Left renal cortex interstitium (tissue), 4 donors: ENCODE results near the gene PDE12. TPM values are rescaled to one million over a fixed set of nuclear protein-coding genes. Genes with fewer than 3 reads are reported as not detected.

Experiments
- DNase-seq, 4 donors: peaks; one replicate each; pipeline ENCODE4 v3.0.0-alpha.2; 2013; ENCODE audit warnings: low read depth in 4 of 4, low spot score in 2 of 4, missing footprints in 1 of 4
- polyA plus RNA-seq, 4 donors: library from polyadenylated mRNA; unstranded; fragments of 120-200 nt; gene quantifications; one replicate each; pipeline ENCODE4 v1.2.1, GENCODE V29; 2013; ENCODE audit not compliant: insufficient read length in 4 of 4

PDE12 gene, protein sequence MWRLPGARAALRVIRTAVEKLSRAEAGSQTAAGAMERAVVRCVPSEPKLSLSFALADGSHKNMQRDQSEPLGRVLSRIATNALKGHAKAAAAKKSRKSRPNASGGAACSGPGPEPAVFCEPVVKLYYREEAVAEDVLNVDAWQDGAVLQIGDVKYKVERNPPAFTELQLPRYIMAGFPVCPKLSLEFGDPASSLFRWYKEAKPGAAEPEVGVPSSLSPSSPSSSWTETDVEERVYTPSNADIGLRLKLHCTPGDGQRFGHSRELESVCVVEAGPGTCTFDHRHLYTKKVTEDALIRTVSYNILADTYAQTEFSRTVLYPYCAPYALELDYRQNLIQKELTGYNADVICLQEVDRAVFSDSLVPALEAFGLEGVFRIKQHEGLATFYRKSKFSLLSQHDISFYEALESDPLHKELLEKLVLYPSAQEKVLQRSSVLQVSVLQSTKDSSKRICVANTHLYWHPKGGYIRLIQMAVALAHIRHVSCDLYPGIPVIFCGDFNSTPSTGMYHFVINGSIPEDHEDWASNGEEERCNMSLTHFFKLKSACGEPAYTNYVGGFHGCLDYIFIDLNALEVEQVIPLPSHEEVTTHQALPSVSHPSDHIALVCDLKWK
- 10 to 100 TPM; 11.9 to 14.5 (median 13.7) TPM for polyA plus RNA-seq

- peak; percentile 83 to 98 (median 88) for DNase-seq
Measured at GRCh38 chr3:57555738-57556458, at the start of gene PDE12. TSS of gene PDE12 (plus strand) at chr3:57556274. CDS start at chr3:57556380, 106 bp downstream.

DNA sequence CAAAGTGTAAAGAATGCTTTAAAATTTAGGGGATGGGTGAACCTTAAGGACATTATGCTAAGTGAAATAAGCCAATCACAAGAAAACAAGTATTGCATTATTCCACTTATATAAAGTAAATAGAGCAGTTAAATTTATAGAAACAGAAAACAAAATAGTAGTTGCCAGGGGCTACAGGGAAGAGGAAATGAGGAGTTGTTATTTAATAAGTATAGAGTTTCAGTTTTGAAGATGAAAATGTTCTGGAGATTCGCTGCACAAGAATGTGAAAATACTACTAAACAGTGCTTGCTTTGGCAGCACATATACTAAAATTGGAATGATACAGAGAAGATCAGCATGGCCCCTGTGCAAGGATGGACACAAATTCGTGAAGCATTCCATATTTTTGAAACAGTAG lies 43.9 kb upstream of the PDE12 start:
- DNase-seq, result no peak

- DNase-seq, result no peak
Measured at GRCh38 chr3:57518276-57518915, 37.7 kb upstream of the PDE12 start.

- DNase-seq, result no peak
Measured at GRCh38 chr3:57530071-57530608, 25.9 kb upstream of the PDE12 start.

GRCh38 chr3:57538465-57538864 lies 17.6 kb upstream of the PDE12 start:
- no peak for DNase-seq

GRCh38 chr3:57544181-57545125 lies 11.6 kb upstream of the PDE12 start, which contains the start of gene DNAH12:
TSS of gene DNAH12 (minus strand) at chr3:57544344. CDS start at chr3:57542870, 1,474 bp downstream.
- DNase-seq, result peak; percentile 76 to 87 (median 82)

GRCh38 chr3:57545636-57546268 lies 10.3 kb upstream of the PDE12 start:
- no peak for DNase-seq

- no peak for DNase-seq
Measured at GRCh38 chr3:57546616-57547015, 9.5 kb upstream of the PDE12 start.

- DNase-seq, result no peak
Measured at GRCh38 chr3:57555306-57555705, 768 bp upstream of the PDE12 start.

- no peak for DNase-seq
Measured at GRCh38 chr3:57556459-57557084, 498 bp downstream of the PDE12 start.

DNA sequence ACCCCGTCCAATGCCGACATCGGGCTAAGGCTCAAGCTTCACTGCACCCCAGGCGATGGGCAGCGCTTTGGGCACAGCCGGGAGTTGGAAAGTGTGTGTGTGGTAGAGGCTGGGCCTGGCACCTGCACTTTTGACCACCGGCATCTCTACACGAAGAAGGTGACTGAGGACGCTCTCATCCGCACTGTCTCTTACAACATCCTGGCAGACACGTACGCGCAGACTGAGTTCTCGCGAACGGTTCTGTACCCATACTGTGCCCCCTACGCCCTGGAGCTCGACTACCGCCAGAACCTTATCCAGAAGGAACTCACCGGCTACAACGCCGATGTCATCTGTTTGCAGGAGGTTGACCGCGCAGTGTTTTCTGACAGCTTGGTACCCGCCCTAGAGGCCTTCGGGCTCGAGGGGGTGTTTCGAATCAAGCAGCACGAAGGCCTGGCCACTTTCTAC lies 1.0 kb downstream of the PDE12 start:
- no peak for DNase-seq

DNA sequence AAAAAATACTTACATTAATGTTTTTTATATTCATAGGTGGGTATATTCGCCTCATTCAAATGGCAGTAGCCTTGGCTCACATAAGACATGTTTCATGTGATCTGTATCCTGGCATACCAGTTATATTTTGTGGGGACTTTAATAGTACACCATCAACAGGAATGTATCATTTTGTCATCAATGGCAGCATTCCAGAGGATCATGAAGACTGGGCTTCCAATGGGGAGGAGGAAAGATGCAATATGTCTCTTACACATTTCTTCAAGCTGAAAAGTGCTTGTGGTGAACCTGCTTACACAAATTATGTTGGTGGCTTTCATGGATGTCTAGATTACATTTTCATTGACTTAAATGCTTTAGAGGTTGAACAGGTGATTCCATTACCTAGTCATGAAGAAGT lies 3.5 kb downstream of the PDE12 start:
- DNase-seq, result no peak

- DNase-seq, result no peak
Measured at GRCh38 chr3:57569859-57570450, 13.9 kb downstream of the PDE12 start.

DNA sequence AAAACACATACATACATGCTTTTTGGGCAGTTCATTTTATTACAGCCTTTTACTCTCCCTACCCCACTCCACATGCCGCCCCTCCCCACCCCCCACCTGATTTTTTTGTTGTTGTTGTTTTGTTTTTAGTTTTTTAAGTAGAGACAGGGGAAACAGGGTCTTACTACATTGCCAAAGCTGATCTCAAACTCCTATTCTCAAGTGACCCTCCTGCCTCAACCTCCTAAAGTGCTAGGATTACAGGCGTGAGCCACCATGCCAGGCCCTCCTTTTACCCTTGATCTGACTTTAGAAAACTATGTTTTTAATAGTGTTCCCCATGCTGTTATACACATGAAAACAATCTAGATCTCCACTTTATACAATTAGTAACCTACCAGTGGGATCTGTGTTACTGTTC lies 14.8 kb downstream of the PDE12 start:
- no peak for DNase-seq

GRCh38 chr3:57572096-57572495 lies 16.0 kb downstream of the PDE12 start:
- no peak for DNase-seq

DNA sequence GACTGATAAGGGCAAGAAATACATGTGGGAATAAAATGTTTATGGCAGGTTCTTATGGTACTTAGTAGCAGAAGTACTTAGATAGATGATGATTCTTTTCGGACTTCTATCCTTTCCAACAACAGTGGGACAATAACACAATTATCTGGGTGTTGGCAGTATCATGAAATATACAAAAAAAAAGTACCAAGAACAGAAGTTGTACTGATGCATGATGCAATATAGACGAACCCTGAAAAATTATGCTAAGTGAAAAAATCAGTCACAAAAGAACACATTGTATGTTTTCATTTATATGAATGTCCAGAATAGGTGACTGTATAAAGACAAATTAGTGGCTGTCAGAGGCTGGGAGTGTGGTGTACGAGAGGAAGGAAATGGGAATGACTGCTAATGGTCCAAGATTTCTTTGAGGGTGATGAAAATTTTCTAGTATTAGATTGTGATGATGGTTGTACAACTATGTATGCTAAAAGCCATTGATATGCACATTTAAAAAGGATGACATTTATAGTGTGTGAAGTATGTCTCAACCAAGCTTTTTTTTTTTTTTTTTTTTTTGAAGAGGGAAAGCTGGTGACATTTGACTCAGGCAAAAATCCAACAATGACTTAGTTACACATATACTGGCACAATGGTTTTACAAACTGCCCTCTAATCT lies 20.0 kb downstream of the PDE12 start:
- DNase-seq, result no peak

- no peak for DNase-seq
Measured at GRCh38 chr3:57577801-57578200, 21.7 kb downstream of the PDE12 start.
